HepG2 (cell line): ENCODE data around the gene QRICH2. TPM values are rescaled to one million over a fixed set of nuclear protein-coding genes. Genes with fewer than 3 reads are reported as not detected.
A peak's percentile ranks its signal among the peaks of the same experiment; 100 is the strongest.

Experiments
- ATAC-seq: fragments of 200-7000 bp; cut with Tn5 transposase; 3 replicates; pipeline ENCODE4 v1.9.1; 2020; ENCODE audit warnings: mild to moderate bottlenecking, moderate library complexity
- BruUV-seq: library from RNA; stranded (reverse); fragments of 400-500 nt; replicated peaks from 2 replicates; lab custom pipeline; 2021; lab: Mats Ljungman, UMichigan
- CTCF ChIA-PET: fragments of 300-600 bp; formaldehyde crosslinking; extraction: SDS; loops from one replicate; lab custom pipeline; 2021; ENCODE audit warnings: low total read pairs, inconsistent platforms, low intra/inter-chr PET ratio; lab: Yijun Ruan, JAX
- POLR2A ChIA-PET: fragments of 350-600 bp; sonication (Branson Sonifier 250); formaldehyde crosslinking; loops from one replicate; lab custom pipeline; 2020; ENCODE audit warnings: antibody characterized with exemption, inconsistent platforms; lab: Yijun Ruan, JAX
- DNase-seq: peaks from one replicate; pipeline ENCODE4 v3.0.0-alpha.2; 2015; ENCODE audit warnings: low spot score
- FAIRE-seq: peaks from 3 replicates; lab custom pipeline; 2011; peaks lifted over from hg19 to GRCh38; lab: Jason Lieb, UNC
- H2AFZ ChIP-seq: one replicate; pipeline ENCODE4 v1.6.1; 2011; ENCODE audit warnings: low read length, inconsistent platforms
- H3K27ac ChIP-seq: fragments of 300-600 bp; 3 replicates; pipeline ENCODE4 v1.8.0; 2011; ENCODE audit warnings: mixed run types, mild to moderate bottlenecking, mixed read lengths, low read length, inconsistent platforms; ENCODE audit not compliant: insufficient read depth; ENCODE audit errors: extremely low read length
- H3K27me3 ChIP-seq, 2 experiments: fragments of 200-600 bp in 1 of 2; 2 replicates in 1 of 2; 3 replicates in 1 of 2; pipeline versions ENCODE4 v1.6.0 to v1.8.0; 2011; ENCODE audit warnings: low read length in 2 of 2, mild to moderate bottlenecking in 2 of 2, moderate library complexity in 2 of 2, inconsistent platforms in 1 of 2; ENCODE audit not compliant: insufficient read depth in 2 of 2, control insufficient read depth in 1 of 2
- H3K36me3 ChIP-seq, 2 experiments: fragments of 200-600 bp in 1 of 2; replicated peaks in 1 of 2; 2 replicates in 1 of 2; 3 replicates in 1 of 2; pipeline versions ENCODE4 v1.5.1 to v1.8.0; 2011; ENCODE audit warnings: low read length in 2 of 2, inconsistent platforms in 1 of 2; ENCODE audit not compliant: insufficient read depth in 2 of 2, control insufficient read depth in 1 of 2
- H3K4me1 ChIP-seq: 2 replicates; pipeline ENCODE4 v1.5.1; 2012; ENCODE audit warnings: low read length, inconsistent platforms; ENCODE audit not compliant: insufficient read depth
- H3K4me2 ChIP-seq: 2 replicates; pipeline ENCODE4 v1.6.0; 2011; ENCODE audit warnings: low read depth, low read length, inconsistent platforms
- H3K4me3 ChIP-seq, 3 experiments: fragments of 200-600 bp in 1 of 3; sonication (generic), shearing (Covaris generic) in 1 of 3; replicated peaks in 1 of 3; 2 replicates each; pipeline ENCODE4 v1.5.1; 2011 to 2016; ENCODE audit warnings: low read length in 3 of 3, inconsistent platforms in 2 of 3, low read depth in 2 of 3, mild to moderate bottlenecking in 2 of 3, control low read depth in 1 of 3, mixed read lengths in 1 of 3; ENCODE audit not compliant: insufficient read depth in 1 of 3
- H3K79me2 ChIP-seq: one replicate; pipeline ENCODE4 v1.6.1; 2011; ENCODE audit warnings: low read length, inconsistent platforms; ENCODE audit not compliant: insufficient read depth
- H3K9ac ChIP-seq: 2 replicates; pipeline ENCODE4 v1.6.0; 2011; ENCODE audit warnings: mild to moderate bottlenecking, low read depth, low read length, inconsistent platforms; ENCODE audit not compliant: insufficient read depth
- H3K9me3 ChIP-seq: 2 replicates; pipeline ENCODE4 v1.5.1; 2012; ENCODE audit warnings: mild to moderate bottlenecking, low read length
- H4K20me1 ChIP-seq: 2 replicates; pipeline ENCODE4 v1.6.0; 2011; ENCODE audit warnings: inconsistent platforms, mild to moderate bottlenecking, low read length, moderate library complexity; ENCODE audit not compliant: insufficient read depth
- ARID5B ChIP-seq: IDR thresholded peaks from 2 replicates; pipeline ENCODE4 v1.4.0; 2020; ENCODE audit warnings: mild to moderate bottlenecking, missing genetic modification reagents
- BHLHE40 ChIP-seq: IDR thresholded peaks from 2 replicates; pipeline ENCODE4 v1.6.1; 2011; ENCODE audit warnings: low read length, improper control_type of control experiment
- CHD4 ChIP-seq: fragments of 200-600 bp; sonication (generic); IDR thresholded peaks from 2 replicates; pipeline ENCODE4 v1.7.0; 2017; ENCODE audit warnings: mild to moderate bottlenecking, low read length, borderline replicate concordance
- FOXK1 ChIP-seq: sonication (generic); formaldehyde crosslinking; IDR thresholded peaks from 2 replicates; pipeline ENCODE4 v1.4.0; 2020; ENCODE audit warnings: low read depth, missing genetic modification reagents, borderline replicate concordance
- MBNL3 ChIP-seq: fragments of 250-450 bp; sonication (Bioruptor Pico); conservative IDR thresholded peaks from 2 replicates; pipeline ENCODE4 v1.8.0; 2022; ENCODE audit warnings: mild to moderate bottlenecking, inconsistent platforms
- NCOA1 ChIP-seq: sonication (generic); formaldehyde crosslinking; IDR thresholded peaks from 2 replicates; pipeline ENCODE4 v1.9.0; 2021; ENCODE audit warnings: missing genetic modification reagents
- NFATC3 ChIP-seq: sonication (generic); formaldehyde crosslinking; IDR thresholded peaks from 2 replicates; pipeline ENCODE4 v1.5.1; 2020; ENCODE audit warnings: mild to moderate bottlenecking, missing genetic modification reagents
- RXRA ChIP-seq: sonication (generic); formaldehyde crosslinking; IDR thresholded peaks from 2 replicates; pipeline ENCODE4 v1.5.1; 2020; ENCODE audit warnings: missing genetic modification reagents
- SALL1 ChIP-seq: sonication (generic); formaldehyde crosslinking; IDR thresholded peaks from 2 replicates; pipeline ENCODE4 v1.8.0; 2022; ENCODE audit warnings: mild to moderate bottlenecking, missing genetic modification reagents
- TEAD3 ChIP-seq: optimal IDR thresholded peaks from 2 replicates; pipeline ENCODE3; 2016; ENCODE audit warnings: borderline replicate concordance
- TMF1 ChIP-seq: sonication (generic); formaldehyde crosslinking; IDR thresholded peaks from 2 replicates; pipeline ENCODE4 v1.8.1; 2022; ENCODE audit warnings: low read depth, missing genetic modification reagents
- ZMYM3 ChIP-seq: sonication (generic); formaldehyde crosslinking; IDR thresholded peaks from 2 replicates; pipeline ENCODE4 v1.5.1; 2020; ENCODE audit warnings: mild to moderate bottlenecking, missing genetic modification reagents
- ZMYM4 ChIP-seq: sonication (generic); formaldehyde crosslinking; IDR thresholded peaks from 2 replicates; pipeline ENCODE4 v1.8.1; 2023; ENCODE audit warnings: mild to moderate bottlenecking, missing genetic modification reagents
- ZNF224 ChIP-seq: sonication (generic); formaldehyde crosslinking; IDR thresholded peaks from 2 replicates; pipeline ENCODE4 v1.5.0; 2020; ENCODE audit warnings: mild to moderate bottlenecking, missing genetic modification reagents
- ZNF225 ChIP-seq: sonication (generic); formaldehyde crosslinking; IDR thresholded peaks from 2 replicates; pipeline ENCODE4 v1.4.0; 2020; ENCODE audit warnings: mild to moderate bottlenecking, missing genetic modification reagents
- ZNF430 ChIP-seq: sonication (generic); formaldehyde crosslinking; IDR thresholded peaks from 2 replicates; pipeline ENCODE4 v1.9.0; 2021; ENCODE audit warnings: mild to moderate bottlenecking, missing genetic modification reagents
- ZNF501 ChIP-seq: sonication (generic); formaldehyde crosslinking; IDR thresholded peaks from 2 replicates; pipeline ENCODE4 v1.5.1; 2020; ENCODE audit warnings: mild to moderate bottlenecking, moderate library complexity, missing genetic modification reagents
- ZNF605 ChIP-seq: sonication (generic); formaldehyde crosslinking; IDR thresholded peaks from 2 replicates; pipeline ENCODE4 v1.8.0; 2022; ENCODE audit warnings: mild to moderate bottlenecking, missing genetic modification reagents
- ZNF761 ChIP-seq: sonication (generic); formaldehyde crosslinking; conservative IDR thresholded peaks from 2 replicates; pipeline ENCODE4 v1.4.0; 2020; ENCODE audit warnings: mild to moderate bottlenecking, missing genetic modification reagents
- ZNF773 ChIP-seq: sonication (generic); formaldehyde crosslinking; IDR thresholded peaks from 2 replicates; pipeline ENCODE4 v1.4.0; 2020; ENCODE audit warnings: missing genetic modification reagents, borderline replicate concordance
- ZSCAN21 ChIP-seq: sonication (generic); formaldehyde crosslinking; IDR thresholded peaks from 2 replicates; pipeline ENCODE4 v1.8.0; 2022; ENCODE audit warnings: mild to moderate bottlenecking, missing genetic modification reagents, moderate library complexity, borderline replicate concordance
- ZSCAN9 ChIP-seq: IDR thresholded peaks from 2 replicates; pipeline ENCODE4 v1.6.1; 2016; ENCODE audit warnings: borderline replicate concordance
- WGBS: methylation state at CpG from one replicate; pipeline ENCODE4 v1.1.6; 2017; ENCODE audit warnings: low lambda C conversion rate; 5-methylcytosine and 5-hydroxymethylcytosine counted together
- in situ Hi-C: cut with HindIII; loops from 2 replicates; pipeline ENCODE4 v1.10.0; 2017; ENCODE audit warnings: low pct_unique_long_range_greater_than_20kb; ENCODE audit not compliant: extremely low pct_ligation_motif_present
- intact Hi-C: fragments of 100-400 bp; cut with micrococcal nuclease; formaldehyde crosslinking; loops from one replicate; pipeline ENCODE4 v1.10.0; 2022; ENCODE audit not compliant: unreplicated experiment
- polyA plus RNA-seq, 8 experiments: library from polyadenylated mRNA; depleted of rRNA in 3 of 8; stranded (reverse) in 7 of 8; unstranded in 1 of 8; fragments of >200 nt; fragmentation: Illumina TruSeq in 4 of 8; extraction: Trizol in 4 of 8; gene quantifications; 2 replicates each; pipeline versions ENCODE4 v1.2.1 to v1.2.3, GENCODE V29; 2011 to 2016; ENCODE audit warnings: low read depth in 4 of 8, missing spikeins in 1 of 8, mixed read lengths in 1 of 8; ENCODE audit not compliant: insufficient read depth in 1 of 8
- total RNA-seq, 5 experiments: library from RNA; depleted of rRNA; stranded (reverse); fragments of >200 nt; fragmentation: Illumina TruSeq; extraction: Trizol; gene quantifications; 2 replicates each; pipeline ENCODE4 v1.2.3, GENCODE V29; 2016; ENCODE audit warnings: low read depth in 1 of 5

Gene QRICH2
- total and polyA plus RNA-seq, 2 of the 13 experiments (the other 11 are each of a cell fraction or from before 2014, with no cell fraction given), result 3.7 to 5.7 TPM

GRCh38 chr17:76251478-76252039 is 56.5 kb downstream of the QRICH2 start:
- DNase-seq (peak; percentile 56), FAIRE-seq (no peak), ATAC-seq (peak; percentile 36)
- Histone ChIP-seq H3K9ac (peak overlapping the region; percentile 59), H4K20me1 (no peaks in the 10 kb centered on the region), H2AFZ (peak overlapping the region; percentile 10), H3K4me2 (peak overlapping the region; percentile 93), H3K4me1 (peaks cover 83% of the 10 kb centered on the region), H3K9me3 (no peaks in the 10 kb centered on the region), H3K27me3 (no peaks in the 10 kb centered on the region), H3K36me3 (no peaks in the 10 kb centered on the region), H3K4me3 (peak overlapping the region; percentile 7 to 63 (median 11); a peak in 5 of 6 replicates), H3K27ac (peak overlapping the region; percentile 63), H3K79me2 (no peaks in the 10 kb centered on the region)
- intact Hi-C loops (no loop called here), in situ Hi-C loops (no loop called here)
- ChIA-PET CTCF (no interaction called here), POLR2A (interaction anchor here (0.6 to 7.6 kb wide), 17 partner anchors 8 to 472 kb away, joined by 3 to 51 read pairs (median 3); partner anchors contain the start of genes FBF1, RNF157 and UBALD2)
- 1% methylated on average over 8 of the region's 8 CpGs for WGBS
- BruUV-seq, result no TSS peak
- no peak; the same call in 1 of the 2 replicates for TF ChIP-seq CHD4
- peak; percentile 48; the same call in 1 of the 2 replicates for TF ChIP-seq SALL1
- 0 out of 2 replicates have a peak, but pooled peaks have one; percentile 22 for TF ChIP-seq ZNF773
- TF ChIP-seq ZSCAN21, result peak; percentile 100
- no peak for TF ChIP-seq FOXK1 (CRISPR knock-in tag)
- 0 out of 2 replicates have a peak, but pooled peaks have one; percentile 34 for TF ChIP-seq ZNF501
- peak; percentile 74 for TF ChIP-seq ZMYM3 (CRISPR knock-in tag)
- TF ChIP-seq BHLHE40, result peak; percentile 50
- peak; percentile 76 for TF ChIP-seq TEAD3 (CRISPR knock-in tag)
- peak; percentile 76; the same call in 1 of the 2 replicates for TF ChIP-seq ZSCAN9
- TF ChIP-seq ZNF605 (CRISPR knock-in tag), result peak; percentile 79; the same call in 1 of the 2 replicates
- 0 out of 2 replicates have a peak, but pooled peaks have one; percentile 12 for TF ChIP-seq ARID5B (CRISPR knock-in tag)
- TF ChIP-seq NCOA1, result 0 out of 2 replicates have a peak, but pooled peaks have one; percentile 37
- TF ChIP-seq NFATC3 (CRISPR knock-in tag), result 0 out of 2 replicates have a peak, but pooled peaks have one; percentile 34
- TF ChIP-seq TMF1 (CRISPR knock-in tag), result no peak
- TF ChIP-seq MBNL3 (CRISPR knock-in tag), result no peak
- peak; percentile 39; the same call in 1 of the 2 replicates for TF ChIP-seq ZNF224 (CRISPR knock-in tag)
- no peak for TF ChIP-seq ZNF761
- 0 out of 2 replicates have a peak, but pooled peaks have one; percentile 11 for TF ChIP-seq ZNF430 (CRISPR knock-in tag)
- no peak for TF ChIP-seq ZMYM4
- TF ChIP-seq RXRA (CRISPR knock-in tag), result peak; percentile 54; the same call in 1 of the 2 replicates
- 0 out of 2 replicates have a peak, but pooled peaks have one; percentile 40 for TF ChIP-seq ZNF225 (CRISPR knock-in tag)
